Suppressor macrophage treated with lipopolysaccharide for 4 hours (primary cell): Measurements from ENCODE around the gene MEGF10.
"Not testable (repeated sequence)": the region's sequence is repeated elsewhere in the genome, so short reads cannot be mapped to it uniquely, and the experiment has no call there.

Experiments
- DNase-seq: peaks from one replicate; pipeline ENCODE4 v3.0.0-alpha.2; 2020

Gene MEGF10

GRCh38 chr5:127290019-127290945 lies at the start of gene MEGF10:
MEGF10 (plus strand) TSS chr5:127290796; CDS start chr5:127331309, 40,513 bp downstream.
- DNase-seq, result peak; percentile 44

GRCh38 chr5:127243011-127243410 lies 47.6 kb upstream of the MEGF10 start:
- DNase-seq, result no peak

- DNase-seq, result no peak
These were observed 35.8 kb upstream of the MEGF10 start for GRCh38 chr5:127254729-127255284.

- DNase-seq, result no peak
These were observed 33.6 kb upstream of the MEGF10 start for GRCh38 chr5:127256886-127257597.

GRCh38 chr5:127260686-127261085 lies 29.9 kb upstream of the MEGF10 start:
- no peak for DNase-seq

- DNase-seq, result not testable (repeated sequence)
These were observed 25.1 kb upstream of the MEGF10 start for GRCh38 chr5:127265473-127265872.

- DNase-seq, result not testable (repeated sequence)
These were observed 22.3 kb upstream of the MEGF10 start for GRCh38 chr5:127268342-127268741.

GRCh38 chr5:127270713-127271112 lies 19.9 kb upstream of the MEGF10 start:
- DNase-seq, result not testable (repeated sequence)

- no peak for DNase-seq
These were observed 14.9 kb upstream of the MEGF10 start for GRCh38 chr5:127275641-127276193.

GRCh38 chr5:127280491-127281220 lies 9.9 kb upstream of the MEGF10 start:
- DNase-seq, result no peak

- DNase-seq, result no peak
These were observed 9.0 kb upstream of the MEGF10 start for GRCh38 chr5:127281609-127282008.

- DNase-seq, result no peak
These were observed 1.9 kb upstream of the MEGF10 start for GRCh38 chr5:127288676-127289075.

- DNase-seq, result no peak
These were observed 524 bp downstream of the MEGF10 start for GRCh38 chr5:127290946-127291693.

- no peak for DNase-seq
These were observed 1.6 kb downstream of the MEGF10 start for GRCh38 chr5:127292030-127292735.

- DNase-seq, result no peak
These were observed 2.8 kb downstream of the MEGF10 start for GRCh38 chr5:127293373-127293772.

- no peak for DNase-seq
These were observed 4.2 kb downstream of the MEGF10 start for GRCh38 chr5:127294829-127295228.

- no peak for DNase-seq
These were observed 4.9 kb downstream of the MEGF10 start for GRCh38 chr5:127295454-127295853.

GRCh38 chr5:127296321-127296720 lies 5.7 kb downstream of the MEGF10 start:
- no peak for DNase-seq

GRCh38 chr5:127296894-127297293 lies 6.3 kb downstream of the MEGF10 start:
- not testable (repeated sequence) for DNase-seq

GRCh38 chr5:127297348-127298035 lies 6.9 kb downstream of the MEGF10 start:
- no peak for DNase-seq
